HG02678 (cell line): ENCODE data around the gene DCC.

ENCODE experiments used
- ATAC-seq: cut with Tn5 transposase; IDR thresholded peaks from one replicate; pipeline ENCODE4 v1.9.1; 2021; ENCODE audit warnings: mild to moderate bottlenecking, moderate library complexity; ENCODE audit not compliant: unreplicated experiment

DCC gene

DNA sequence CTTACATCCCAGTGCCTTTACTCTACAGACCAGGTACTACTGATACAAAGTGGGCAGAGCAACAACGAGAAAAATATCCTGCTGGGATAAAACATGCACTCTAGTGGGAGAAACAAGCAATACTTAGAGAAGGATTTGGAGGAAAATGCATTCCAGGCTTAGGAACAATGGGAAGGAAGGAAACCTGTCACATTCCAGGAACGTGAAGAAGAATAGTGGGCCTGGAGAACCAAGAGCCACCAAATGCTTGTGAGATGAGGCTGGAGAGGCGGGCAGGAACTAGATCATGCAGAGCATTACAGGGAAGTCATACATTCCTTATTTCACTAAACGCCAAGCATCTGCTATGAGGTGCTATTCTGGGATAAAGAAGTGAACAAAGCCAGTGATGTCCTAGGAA, 342.3 kb downstream of the DCC start:
- ATAC-seq: no peak

DNA sequence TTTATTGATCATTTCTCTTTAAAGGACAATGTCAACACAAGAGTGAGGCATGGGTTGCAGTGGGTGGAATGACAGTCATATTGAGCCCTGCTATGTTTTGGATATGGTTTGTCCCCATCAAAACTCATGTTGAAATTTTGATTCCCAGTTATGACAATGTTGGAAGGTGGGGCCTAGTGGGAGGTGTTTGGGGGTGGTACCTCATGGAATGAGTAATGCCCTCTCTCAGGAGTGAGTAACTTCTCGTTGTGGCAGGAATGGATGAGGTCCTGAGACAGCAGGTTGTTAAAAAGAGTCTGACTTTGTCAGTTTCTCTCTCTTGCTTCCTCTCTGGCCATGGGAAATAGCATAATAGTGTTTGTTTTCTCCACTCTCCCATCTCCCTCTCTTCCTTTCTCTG, 345.3 kb downstream of the DCC start:
- no peak for ATAC-seq

DNA sequence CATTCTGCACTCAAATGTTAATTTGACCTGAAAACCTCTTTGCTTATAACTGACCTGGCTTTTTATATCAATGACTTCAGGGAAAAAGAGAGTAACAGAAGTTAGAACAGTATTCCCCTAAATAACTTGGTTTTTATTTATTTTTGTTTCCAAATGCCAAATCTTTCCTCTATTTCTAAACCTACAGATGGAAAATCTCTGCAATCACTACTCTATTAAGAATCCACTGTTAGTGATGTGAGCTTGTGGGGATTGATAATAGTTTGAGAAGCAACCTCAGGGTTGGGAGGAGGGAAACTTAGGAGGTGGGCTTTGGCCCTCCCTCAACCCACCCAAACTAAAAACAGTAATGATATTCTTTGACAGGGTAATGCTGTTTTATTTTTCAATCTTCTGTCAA, 351.8 kb downstream of the DCC start:
- ATAC-seq: no peak

DNA sequence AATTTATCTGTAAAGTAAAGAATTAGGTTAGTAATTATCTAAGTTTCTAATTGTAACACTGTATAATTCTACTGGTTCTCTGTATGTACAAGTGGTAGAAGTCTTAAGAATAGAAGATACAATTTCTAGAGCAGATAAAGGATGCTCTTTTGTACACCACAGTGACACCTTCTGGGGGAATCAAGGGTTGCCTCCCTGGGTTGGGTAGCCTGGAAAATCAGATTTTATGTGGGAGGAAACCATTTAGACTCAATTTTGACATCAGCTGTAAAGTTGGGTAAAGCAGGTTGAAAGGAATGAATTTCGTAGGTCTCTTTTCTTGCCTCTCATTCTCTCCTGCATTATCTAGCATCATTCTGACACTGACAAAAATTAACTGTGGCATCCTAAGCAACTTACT, 354.8 kb downstream of the DCC start:
- ATAC-seq: no peak

DNA sequence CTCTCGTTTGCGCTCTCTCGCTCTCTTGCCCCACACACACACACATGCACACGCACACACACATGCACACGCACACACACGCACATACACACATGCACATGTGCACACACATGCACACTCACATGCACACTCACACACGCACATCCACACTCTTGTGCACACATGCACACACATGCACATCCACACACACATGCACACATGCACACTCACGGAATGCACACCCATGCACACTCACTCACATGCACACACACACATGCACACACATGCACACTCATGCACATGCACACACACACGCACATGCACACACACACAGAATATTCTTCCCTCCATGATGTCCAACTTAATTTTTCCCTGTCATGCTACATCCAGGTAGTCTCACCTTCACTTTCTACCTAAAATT, 360.1 kb downstream of the DCC start:
- ATAC-seq: no peak

DNA sequence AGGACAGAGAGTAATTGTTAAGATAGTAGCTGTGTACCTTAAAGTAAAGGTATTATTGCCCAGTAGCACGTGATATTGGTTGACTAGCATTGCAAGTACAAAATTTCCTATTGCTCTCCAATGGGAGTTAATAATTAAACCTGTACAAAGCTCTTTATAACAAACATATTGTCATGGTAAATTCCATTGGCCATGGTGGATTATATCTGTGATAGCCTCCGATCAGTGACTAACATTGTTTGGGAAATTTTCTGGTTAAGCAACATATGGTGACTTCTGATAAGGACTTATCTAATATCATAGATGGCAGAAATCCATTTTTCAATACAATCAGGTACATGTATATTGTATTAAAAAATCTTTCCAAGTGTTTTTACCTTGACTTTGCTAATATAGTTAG, 360.8 kb downstream of the DCC start:
- no peak for ATAC-seq

DNA sequence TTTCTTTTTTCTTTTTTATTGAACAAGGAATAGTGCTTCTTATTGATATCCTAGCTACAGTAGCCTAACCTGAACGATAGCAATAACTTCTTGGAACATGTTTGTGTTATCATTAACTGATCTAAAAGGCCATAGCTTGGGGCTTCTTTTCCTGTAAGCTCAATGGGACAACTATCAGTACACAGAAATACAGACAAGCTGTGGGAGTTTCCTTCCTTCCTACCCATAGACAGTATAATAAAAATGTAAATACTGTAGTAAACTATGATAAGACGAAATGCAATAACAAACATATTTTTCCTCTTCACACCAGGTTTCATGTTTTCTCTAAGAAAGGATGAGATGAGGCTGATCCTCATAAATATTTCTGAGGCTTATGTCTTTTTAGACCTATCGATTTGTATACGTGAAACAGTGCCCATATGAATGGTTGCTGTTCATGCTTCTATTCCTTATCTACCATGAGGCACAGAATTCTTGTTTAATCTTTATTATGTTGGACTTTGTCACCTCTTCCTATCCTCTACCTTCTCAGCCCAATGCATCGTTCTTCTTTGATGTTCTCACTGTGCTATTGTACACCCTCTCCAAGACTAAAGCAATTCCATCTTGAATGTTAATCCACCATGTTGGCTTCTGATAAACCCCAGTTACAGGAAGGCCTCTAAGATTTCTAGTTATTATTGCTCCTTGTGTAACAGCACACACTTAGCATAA, 361.4 kb downstream of the DCC start:
- no peak for ATAC-seq

DNA sequence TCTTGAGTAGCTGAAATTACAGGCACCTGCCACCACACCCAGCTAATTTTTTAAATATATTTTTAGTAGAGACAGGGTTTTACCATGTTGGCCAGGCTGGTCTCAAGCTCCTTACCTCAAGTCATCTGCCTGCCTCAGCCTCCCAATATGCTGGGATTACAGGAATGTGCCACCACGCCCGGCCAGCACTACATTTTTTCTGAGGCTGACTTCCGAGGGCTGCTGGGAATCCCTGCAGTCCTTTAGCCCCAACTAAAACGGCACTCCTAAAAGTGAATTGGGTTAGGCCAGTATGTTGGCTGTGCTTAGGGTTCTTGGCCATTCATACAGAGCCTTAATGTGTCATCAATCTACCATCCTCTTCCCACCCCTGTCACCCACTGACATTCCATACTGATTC, 375.4 kb downstream of the DCC start:
- ATAC-seq: no peak

DNA sequence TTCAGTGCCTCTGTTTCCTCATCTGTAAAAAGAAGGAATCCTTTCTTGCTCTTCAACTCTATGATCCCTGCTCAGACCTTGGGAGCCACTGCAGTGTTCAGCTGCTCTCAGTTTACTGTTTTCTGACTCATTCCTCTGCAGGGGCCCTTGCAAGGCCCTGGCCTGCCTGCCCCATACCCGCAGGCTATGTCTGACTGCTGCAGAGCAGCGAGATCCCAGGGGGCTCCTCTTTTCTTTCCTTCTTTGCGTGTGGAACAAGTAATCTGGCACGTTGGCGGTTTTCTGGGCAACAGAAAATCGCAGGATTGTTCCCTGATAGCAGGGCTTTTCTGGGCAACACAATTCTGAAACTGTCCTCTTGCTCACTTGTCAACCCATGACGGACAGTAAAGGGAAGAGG, 376.0 kb downstream of the DCC start:
- ATAC-seq: no peak

DNA sequence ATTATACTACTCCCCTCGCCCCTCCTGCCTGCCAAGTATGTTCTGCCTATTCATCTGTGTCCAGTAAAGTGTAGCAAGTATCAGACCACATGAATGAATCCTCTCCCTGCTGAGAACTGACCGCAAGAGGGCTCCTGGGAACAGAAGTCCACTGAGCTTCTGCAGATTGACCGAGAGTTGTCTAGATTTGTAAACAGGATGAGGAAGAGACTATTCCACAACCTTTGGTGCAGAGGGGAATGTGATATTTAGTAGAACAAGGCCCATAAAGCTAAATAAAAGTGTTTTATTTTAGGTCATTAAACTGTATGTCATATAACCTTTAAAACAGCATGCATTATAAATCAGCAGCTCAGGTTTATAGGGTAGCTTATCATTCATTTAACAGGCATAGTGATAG, 377.0 kb downstream of the DCC start:
- no peak for ATAC-seq

DNA sequence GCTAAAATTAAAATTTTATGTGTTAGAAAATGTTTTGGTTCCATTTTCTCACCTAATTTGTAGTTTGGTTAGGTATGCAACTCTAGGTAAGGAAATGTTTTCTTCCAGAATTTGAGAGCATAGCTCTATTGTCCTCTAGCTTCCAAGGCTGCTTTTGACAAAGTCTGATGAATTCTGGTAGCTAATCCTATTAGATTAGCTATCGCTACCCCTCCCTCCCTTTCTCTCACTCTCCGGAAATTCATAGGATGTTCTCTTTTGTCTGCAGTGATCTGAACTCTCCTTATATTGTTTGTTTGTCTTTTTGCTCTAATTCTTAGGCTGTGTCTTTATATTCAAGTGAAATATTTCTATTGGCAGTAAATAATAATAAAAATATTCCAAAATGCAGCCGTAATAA, 382.9 kb downstream of the DCC start:
- ATAC-seq: no peak

DNA sequence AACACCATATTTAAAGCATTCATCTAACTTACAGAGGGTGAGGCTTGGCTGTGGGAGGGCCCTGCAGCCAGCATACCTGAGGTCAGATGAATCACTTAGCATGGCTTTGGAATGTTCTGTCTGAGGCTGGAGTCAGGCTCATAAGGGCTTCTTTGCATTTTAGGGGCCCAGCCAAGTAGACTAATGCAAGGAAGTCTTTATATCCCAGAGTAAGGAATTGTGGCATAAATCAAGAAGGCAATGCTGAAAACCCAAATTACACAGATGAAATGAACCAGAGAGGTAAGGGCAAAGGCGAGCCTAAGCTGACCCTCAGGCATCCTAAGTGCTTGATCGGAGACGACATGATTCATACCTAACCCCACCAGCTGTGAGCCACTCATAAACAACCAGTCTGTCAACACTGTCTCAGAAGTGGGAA, 383.6 kb downstream of the DCC start:
- no peak for ATAC-seq

DNA sequence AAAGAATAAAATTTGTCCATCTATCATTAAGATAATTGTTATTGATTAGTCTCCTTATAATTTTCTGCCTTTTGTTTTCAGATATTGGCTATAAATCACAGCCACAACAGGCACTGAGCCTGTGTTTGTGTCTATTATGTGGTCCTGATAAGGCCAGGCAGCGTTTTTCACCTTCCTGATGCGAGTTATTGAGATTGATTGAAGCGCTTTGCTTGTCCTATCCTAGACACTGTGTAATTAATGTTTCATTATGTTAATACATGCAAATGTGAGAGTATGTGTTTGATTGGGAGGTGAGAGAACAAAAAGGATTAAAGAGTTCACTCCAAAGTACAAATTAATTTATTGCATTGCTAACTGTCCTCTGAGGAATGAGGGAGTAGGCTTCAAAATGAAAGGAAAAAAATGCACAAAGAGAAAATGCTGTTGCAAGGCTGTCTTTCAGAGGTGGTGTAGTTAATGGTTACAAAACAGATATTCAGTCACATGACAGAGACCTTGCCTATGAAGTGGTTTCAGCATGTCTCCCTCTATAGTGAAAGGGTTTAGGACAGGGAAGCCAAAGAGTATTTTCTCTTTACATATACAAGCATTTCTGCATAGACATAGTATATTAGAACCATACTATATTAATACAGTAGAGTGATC, 391.1 kb downstream of the DCC start:
- ATAC-seq: no peak

DNA sequence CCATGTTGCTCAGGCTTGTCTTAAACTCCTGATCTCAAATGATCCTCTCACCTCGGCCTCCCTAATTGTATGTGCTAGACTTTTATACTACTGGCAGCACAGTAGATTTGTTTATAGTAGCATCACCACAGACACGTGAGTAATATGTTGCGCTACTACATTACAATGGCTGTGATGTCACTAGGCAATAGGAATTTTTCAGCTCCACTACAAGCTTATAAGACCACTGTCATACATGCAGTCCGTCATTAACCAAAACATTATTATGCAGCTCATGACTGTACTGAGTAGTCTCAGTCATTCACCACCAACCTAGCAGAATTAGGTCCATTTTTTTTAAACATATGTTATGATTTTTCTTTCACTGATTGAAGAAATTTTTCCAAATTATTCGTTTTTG, 398.9 kb downstream of the DCC start:
- no peak for ATAC-seq

DNA sequence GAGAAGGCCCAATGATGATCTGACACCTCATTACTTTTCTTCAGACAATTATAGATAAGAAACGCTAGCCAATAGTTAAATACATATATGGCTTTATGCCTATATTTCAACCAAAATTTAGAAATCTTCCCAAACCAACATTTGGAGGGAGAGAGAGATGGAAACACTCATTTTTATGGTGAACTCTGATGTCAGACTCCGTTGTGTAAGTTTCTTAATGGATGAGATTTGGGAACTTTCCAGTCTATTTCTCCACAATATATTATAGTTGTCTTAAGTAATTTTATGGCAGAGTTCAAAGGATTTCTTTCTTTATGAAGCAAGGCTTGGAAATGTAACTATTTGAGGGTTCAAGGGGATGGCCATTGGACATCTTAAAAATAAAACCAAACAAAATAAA, 407.0 kb downstream of the DCC start:
- ATAC-seq: no peak

DNA sequence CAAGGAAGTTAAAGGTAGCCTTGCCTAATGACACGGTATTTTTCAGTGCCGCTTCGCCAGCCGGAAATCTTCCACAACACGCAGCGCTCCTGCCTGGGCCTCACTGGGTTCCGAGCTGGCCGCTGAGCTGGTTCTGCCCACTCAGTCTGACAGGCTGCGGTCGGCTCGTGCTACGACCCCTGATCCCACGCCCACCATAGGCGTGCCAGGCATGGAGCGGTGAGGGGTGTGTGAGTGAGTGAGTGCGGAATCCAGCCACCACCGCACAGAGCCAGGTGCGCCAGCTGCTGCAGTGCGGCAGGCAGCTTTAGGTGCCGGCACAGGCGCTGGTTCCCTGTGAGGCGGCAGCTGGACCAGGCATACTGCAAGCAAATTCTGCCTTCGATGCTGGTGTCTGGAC, 407.9 kb downstream of the DCC start:
- ATAC-seq: no peak

DNA sequence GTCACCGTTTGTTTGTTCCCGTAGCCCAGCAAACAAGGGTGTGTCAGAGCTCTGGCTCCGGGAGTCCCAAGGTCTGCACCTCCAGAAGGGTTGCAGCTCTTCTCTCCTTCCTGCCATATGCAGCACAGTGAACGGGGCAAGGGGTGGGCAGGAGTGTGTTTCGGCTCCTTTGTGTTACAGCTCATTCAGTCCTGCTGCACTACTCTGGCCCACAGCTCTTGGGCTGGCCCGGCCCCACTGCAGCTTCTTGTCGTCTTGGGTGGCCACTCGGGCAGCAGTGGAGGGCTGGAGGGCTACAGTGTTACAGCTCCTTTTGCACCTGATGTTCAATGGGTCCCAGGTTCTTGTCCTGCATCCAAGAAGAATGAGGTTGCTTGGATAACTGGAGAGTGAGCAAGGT, 408.3 kb downstream of the DCC start:
- no peak for ATAC-seq

DNA sequence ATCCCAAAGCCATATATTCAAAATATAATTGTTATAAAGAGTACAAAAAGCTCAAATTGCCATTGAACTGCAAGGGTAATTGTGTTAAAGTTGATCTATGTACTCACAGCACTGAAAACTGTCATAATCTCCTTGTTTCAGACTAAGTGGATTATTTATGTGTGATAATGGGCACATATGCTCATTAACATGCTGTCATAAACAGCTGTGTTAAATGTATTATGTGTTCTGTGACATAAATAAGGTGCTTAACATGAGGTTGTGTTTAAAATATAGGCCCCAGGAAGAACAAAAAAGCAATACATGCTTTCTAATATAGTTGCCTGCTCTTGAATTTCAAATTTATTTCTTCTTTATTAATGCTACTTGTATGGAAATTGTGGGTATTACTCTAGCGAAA, 409.5 kb downstream of the DCC start:
- ATAC-seq: no peak

DNA sequence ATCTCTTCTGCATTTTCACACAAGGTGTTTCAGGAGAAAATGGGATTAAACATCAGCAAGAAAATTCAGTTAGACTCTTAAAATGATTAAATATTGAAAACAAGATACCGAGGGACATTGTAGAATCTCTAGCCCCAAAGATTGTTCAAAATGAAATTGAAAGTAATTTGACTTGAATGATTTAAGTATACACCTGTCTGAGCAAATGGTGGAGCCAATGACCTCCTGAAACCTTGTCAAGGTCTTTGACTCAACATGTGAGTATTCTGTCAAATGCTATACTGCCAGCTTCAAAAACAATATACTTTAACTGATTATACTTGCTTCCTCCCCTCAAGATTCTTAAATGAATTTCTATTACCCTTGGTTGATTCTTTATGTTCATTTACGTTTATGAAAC, 411.0 kb downstream of the DCC start:
- ATAC-seq: no peak

DNA sequence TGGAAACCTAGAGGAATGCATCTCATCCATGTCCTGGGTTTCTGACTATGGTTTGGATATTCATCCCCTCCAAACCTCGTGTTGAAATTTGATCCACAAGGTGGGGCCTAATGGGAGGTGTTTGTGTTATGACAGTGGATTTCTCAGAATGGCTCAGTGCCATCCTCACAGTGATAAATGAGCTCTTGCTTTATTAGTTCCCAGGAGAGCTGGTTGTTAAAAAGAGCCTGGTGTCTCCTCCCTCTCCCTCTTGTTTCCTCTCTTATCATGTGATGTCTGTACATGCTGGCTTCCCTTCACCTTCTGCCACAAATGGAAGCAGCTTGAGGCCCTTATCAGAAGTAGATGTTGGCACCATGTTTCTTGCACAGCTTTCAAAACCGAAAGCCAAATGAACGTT, 424.3 kb downstream of the DCC start:
- ATAC-seq: no peak

DNA sequence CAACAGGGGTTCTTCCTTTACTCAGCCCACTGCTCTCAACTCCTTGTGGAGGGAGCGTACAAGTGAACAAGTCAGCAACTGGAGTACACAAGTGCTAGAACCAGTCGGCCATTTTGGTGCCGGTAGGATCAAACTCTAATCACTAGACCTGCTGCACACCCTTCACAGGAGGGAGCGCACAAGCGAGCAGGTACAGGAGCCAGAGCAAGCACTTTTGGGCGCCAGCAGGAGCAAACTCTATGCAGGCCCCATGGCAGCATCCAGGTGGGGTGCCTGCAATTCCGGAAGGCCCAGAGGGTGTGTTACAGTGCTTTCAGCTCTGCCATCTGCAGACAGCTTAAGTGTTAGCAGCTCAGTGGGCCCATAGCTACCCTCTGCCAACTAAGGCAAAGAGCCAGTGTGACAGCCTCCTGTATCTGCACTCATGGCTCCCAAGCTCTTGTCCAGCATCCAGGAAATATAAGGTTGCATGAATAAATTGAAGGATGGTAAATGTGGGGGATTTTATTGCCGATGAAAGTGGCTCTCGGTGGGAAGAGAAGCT, 426.1 kb downstream of the DCC start:
- ATAC-seq: no peak

DNA sequence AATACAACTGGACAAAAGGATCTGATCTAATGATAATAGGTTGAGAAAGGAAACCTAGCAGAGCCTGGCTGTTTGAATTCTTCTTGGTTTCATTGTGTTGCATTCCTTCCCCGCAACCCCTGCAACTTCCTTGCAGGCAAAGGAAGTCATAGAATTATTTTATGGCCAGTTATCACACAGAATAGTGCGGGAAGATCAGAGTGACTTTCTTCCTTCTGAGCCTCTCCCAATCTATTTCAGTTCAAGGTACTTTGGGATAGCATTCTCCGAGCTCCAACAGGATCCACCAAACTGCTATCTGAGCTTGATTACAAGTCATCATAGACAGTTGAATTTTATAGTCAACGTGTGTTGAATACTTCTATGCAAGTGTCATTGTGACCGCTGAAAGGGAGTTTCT, 441.1 kb downstream of the DCC start:
- no peak for ATAC-seq

DNA sequence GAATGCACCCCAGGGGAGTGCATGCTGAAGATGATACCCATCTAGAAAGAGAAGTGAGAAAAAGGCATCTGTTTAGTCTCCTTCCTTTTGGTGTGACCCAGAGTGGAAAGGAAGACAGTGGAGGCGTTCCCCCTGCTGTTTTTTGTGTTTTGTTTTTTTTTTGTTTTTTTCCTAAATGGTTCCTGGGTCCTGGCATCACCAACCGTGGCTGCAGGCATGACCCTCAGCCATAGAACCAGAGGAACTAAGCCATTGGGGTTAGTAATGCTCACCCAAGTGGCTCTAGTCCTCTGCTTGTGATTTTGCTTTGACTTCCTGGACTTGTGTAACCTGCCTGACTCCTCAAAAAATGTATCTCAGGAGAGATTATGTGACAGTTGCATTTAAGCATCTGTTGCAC, 451.3 kb downstream of the DCC start:
- no peak for ATAC-seq
